ENCODE data around the gene KIAA1217. TPM values are rescaled to one million over a fixed set of nuclear protein-coding genes. Genes with fewer than 3 reads are reported as not detected.

KIAA1217 gene
- polyA plus RNA-seq, 1 donor from 2014 or later, result 0.22 TPM

DNA sequence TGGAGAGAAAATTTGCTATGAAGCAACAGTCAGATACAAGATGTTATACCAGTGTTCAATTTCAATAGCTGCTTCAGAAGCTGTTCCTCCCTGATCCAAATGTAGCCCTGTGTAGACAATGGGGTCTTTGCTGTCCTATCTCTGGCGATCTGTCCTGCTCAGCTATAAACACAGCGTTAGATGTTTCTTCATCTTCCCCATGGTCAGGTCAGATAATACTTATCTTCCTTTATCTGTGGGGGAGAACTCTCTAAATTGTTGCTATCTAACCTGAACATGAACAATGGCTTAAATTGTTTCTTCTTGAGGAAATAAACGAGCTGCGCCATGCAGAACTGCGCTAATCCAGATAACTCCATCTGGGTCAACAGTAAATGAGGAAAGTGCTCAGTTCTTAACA is 15.6 kb upstream of the KIAA1217 start:
- no peaks in the 10 kb centered on the region for H3K79me2 ChIP-seq (replicated peaks; ENCODE audit: insufficient read depth, low read length)
- TF ChIP-seq TAF1 (IDR thresholded peaks at IDR 0.05; ENCODE audit: low read depth) (no peak), SMC3 (conservative IDR thresholded peaks at IDR 0.05; ENCODE audit: poor library complexity) (no peak), EZH2 (IDR thresholded peaks at IDR 0.05; ENCODE audit: borderline replicate concordance, insufficient read depth, low read length, poor library complexity, severe bottlenecking) (no peak), RAD21 (conservative IDR thresholded peaks at IDR 0.05) (no peak), EP300 (conservative IDR thresholded peaks at IDR 0.05; ENCODE audit: poor library complexity, severe bottlenecking) (no peak), MXI1 (conservative IDR thresholded peaks at IDR 0.05; ENCODE audit: poor library complexity, severe bottlenecking) (no peak), POLR2AphosphoS5 (IDR thresholded peaks at IDR 0.05) (no peak)
- TF ChIP-seq, protein P1, sequence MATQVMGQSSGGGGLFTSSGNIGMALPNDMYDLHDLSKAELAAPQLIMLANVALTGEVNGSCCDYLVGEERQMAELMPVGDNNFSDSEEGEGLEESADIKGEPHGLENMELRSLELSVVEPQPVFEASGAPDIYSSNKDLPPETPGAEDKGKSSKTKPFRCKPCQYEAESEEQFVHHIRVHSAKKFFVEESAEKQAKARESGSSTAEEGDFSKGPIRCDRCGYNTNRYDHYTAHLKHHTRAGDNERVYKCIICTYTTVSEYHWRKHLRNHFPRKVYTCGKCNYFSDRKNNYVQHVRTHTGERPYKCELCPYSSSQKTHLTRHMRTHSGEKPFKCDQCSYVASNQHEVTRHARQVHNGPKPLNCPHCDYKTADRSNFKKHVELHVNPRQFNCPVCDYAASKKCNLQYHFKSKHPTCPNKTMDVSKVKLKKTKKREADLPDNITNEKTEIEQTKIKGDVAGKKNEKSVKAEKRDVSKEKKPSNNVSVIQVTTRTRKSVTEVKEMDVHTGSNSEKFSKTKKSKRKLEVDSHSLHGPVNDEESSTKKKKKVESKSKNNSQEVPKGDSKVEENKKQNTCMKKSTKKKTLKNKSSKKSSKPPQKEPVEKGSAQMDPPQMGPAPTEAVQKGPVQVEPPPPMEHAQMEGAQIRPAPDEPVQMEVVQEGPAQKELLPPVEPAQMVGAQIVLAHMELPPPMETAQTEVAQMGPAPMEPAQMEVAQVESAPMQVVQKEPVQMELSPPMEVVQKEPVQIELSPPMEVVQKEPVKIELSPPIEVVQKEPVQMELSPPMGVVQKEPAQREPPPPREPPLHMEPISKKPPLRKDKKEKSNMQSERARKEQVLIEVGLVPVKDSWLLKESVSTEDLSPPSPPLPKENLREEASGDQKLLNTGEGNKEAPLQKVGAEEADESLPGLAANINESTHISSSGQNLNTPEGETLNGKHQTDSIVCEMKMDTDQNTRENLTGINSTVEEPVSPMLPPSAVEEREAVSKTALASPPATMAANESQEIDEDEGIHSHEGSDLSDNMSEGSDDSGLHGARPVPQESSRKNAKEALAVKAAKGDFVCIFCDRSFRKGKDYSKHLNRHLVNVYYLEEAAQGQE (IDR thresholded peaks at IDR 0.05; ENCODE audit: borderline replicate concordance), result no peak
- TF ChIP-seq, protein P2, sequence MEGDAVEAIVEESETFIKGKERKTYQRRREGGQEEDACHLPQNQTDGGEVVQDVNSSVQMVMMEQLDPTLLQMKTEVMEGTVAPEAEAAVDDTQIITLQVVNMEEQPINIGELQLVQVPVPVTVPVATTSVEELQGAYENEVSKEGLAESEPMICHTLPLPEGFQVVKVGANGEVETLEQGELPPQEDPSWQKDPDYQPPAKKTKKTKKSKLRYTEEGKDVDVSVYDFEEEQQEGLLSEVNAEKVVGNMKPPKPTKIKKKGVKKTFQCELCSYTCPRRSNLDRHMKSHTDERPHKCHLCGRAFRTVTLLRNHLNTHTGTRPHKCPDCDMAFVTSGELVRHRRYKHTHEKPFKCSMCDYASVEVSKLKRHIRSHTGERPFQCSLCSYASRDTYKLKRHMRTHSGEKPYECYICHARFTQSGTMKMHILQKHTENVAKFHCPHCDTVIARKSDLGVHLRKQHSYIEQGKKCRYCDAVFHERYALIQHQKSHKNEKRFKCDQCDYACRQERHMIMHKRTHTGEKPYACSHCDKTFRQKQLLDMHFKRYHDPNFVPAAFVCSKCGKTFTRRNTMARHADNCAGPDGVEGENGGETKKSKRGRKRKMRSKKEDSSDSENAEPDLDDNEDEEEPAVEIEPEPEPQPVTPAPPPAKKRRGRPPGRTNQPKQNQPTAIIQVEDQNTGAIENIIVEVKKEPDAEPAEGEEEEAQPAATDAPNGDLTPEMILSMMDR (IDR thresholded peaks at IDR 0.05; ENCODE audit: poor library complexity, severe bottlenecking), result no peak
- H3K36me3 ChIP-seq (ENCODE audit: insufficient read depth, low read length), result no peaks in the 10 kb centered on the region
- H3K4me3 ChIP-seq (ENCODE audit: low read length), result no peak overlapping the region
- H3K27me3 ChIP-seq (ENCODE audit: insufficient read depth, low read depth, low read length), result no peaks in the 10 kb centered on the region
- H3K4me2 ChIP-seq (ENCODE audit: low read length), result no peak overlapping the region
- no peak overlapping the region for H3K27ac ChIP-seq (ENCODE audit: low read length)
- H3K9ac ChIP-seq (ENCODE audit: low read length), result no peak overlapping the region
- no peak overlapping the region for H2AFZ ChIP-seq (ENCODE audit: low read depth, low read length)
- no peaks in the 10 kb centered on the region for H4K20me1 ChIP-seq (ENCODE audit: insufficient read depth)
- no peaks in the 10 kb centered on the region for H3F3A ChIP-seq (ENCODE audit: insufficient read depth, low read length, poor library complexity, severe bottlenecking)
- no peaks in the 10 kb centered on the region for H3K9me2 ChIP-seq (ENCODE audit: insufficient read depth, low read length)
- no peaks in the 10 kb centered on the region for H3K9me3 ChIP-seq (ENCODE audit: low read length)

DNA sequence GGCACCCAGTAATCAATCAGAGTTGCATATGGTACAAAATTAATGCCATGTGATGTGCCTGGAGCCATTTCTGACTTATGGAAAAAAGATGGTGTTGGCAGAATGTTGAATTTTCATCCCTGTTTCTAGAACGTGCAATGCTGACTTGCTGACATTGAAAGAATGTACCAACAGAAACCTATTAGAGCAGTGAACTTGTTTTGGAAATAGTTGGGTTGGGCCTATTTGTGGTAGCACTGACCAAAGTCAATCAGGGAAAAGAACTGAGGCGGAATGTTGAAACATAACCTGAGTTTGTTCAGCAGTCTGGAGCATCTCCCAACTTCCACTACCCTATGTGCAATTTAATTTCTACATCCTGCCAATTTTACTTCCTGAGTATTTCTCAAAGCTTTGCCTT is 11.7 kb upstream of the KIAA1217 start:
- H3K9me2 ChIP-seq (ENCODE audit: insufficient read depth, low read length), result no peaks in the 10 kb centered on the region
- H3K36me3 ChIP-seq (ENCODE audit: insufficient read depth, low read length), result no peaks in the 10 kb centered on the region
- H3K9ac ChIP-seq (ENCODE audit: low read length), result no peak overlapping the region
- no peaks in the 10 kb centered on the region for H3F3A ChIP-seq (ENCODE audit: insufficient read depth, low read length, poor library complexity, severe bottlenecking)
- H4K20me1 ChIP-seq (ENCODE audit: insufficient read depth), result no peaks in the 10 kb centered on the region
- no peaks in the 10 kb centered on the region for H3K9me3 ChIP-seq (ENCODE audit: low read length)
- TF ChIP-seq SMC3 (conservative IDR thresholded peaks at IDR 0.05; ENCODE audit: poor library complexity), result no peak
- no peak for TF ChIP-seq MXI1 (conservative IDR thresholded peaks at IDR 0.05; ENCODE audit: poor library complexity, severe bottlenecking)
- TF ChIP-seq, protein P2 (IDR thresholded peaks at IDR 0.05; ENCODE audit: poor library complexity, severe bottlenecking), result no peak
- no peak for TF ChIP-seq RAD21 (conservative IDR thresholded peaks at IDR 0.05)
- TF ChIP-seq POLR2AphosphoS5 (IDR thresholded peaks at IDR 0.05), result no peak
- H3K27me3 ChIP-seq (ENCODE audit: insufficient read depth, low read depth, low read length), result no peaks in the 10 kb centered on the region
- no peak overlapping the region for H3K4me3 ChIP-seq (ENCODE audit: low read length)
- no peak overlapping the region for H3K4me2 ChIP-seq (ENCODE audit: low read length)
- H2AFZ ChIP-seq (ENCODE audit: low read depth, low read length), result no peak overlapping the region
- H3K79me2 ChIP-seq (replicated peaks; ENCODE audit: insufficient read depth, low read length), result no peaks in the 10 kb centered on the region
- H3K27ac ChIP-seq (ENCODE audit: low read length), result no peak overlapping the region
